Breast epithelium (tissue), 3 donors: ENCODE results near the gene SNX24.

Source experiments
- CTCF ChIP-seq, 3 donors: fragments of 450-650 bp; IDR thresholded peaks; one replicate each; pipeline ENCODE4 v1.5.1; 2016 to 2017; ENCODE audit warnings: antibody characterized with exemption in 3 of 3, mild to moderate bottlenecking in 3 of 3, moderate library complexity in 3 of 3
- POLR2A ChIP-seq: fragments of 450-650 bp; IDR thresholded peaks from one replicate; pipeline ENCODE4 v1.6.1; 2016; ENCODE audit warnings: antibody characterized with exemption, mild to moderate bottlenecking, moderate library complexity
- POLR2AphosphoS5 ChIP-seq, 3 donors: sonication (generic); formaldehyde crosslinking; IDR thresholded peaks; one replicate each; pipeline ENCODE4 v1.6.1; 2017; ENCODE audit warnings: antibody characterized with exemption in 3 of 3

GRCh38 chr5:122954719-122955118 is 109.3 kb downstream of the SNX24 start:
- TF ChIP-seq CTCF (IDR thresholded peaks at IDR 0.05) (no peak), POLR2A (no peak), POLR2AphosphoS5 (IDR thresholded peaks at IDR 0.05) (no peak)
